PC-3 (cell line): Measurements from ENCODE around the gene ADAMTSL1. TPM values are rescaled to one million over a fixed set of nuclear protein-coding genes. Genes with fewer than 3 reads are reported as not detected.
"Not testable (repeated sequence)": the region's sequence is repeated elsewhere in the genome, so short reads cannot be mapped to it uniquely, and the experiment has no call there.

Experiments used
- ATAC-seq: fragments of 200-7000 bp; cut with Tn5 transposase; 2 replicates; pipeline ENCODE4 v1.9.1; 2020; ENCODE audit warnings: mild to moderate bottlenecking, moderate library complexity
- BruUV-seq: library from RNA; stranded (reverse); fragments of 400-500 nt; replicated peaks from 2 replicates; lab custom pipeline; 2021; lab: Mats Ljungman, UMichigan
- CTCF ChIA-PET: fragments of 300-600 bp; sonication (Branson Sonifier 250); formaldehyde crosslinking; loops from one replicate; lab custom pipeline; 2022; ENCODE audit warnings: antibody characterized with exemption; lab: Charles Lee
- POLR2A ChIA-PET: fragments of 300-600 bp; sonication (Branson Sonifier 250); formaldehyde crosslinking; loops from one replicate; lab custom pipeline; 2022; ENCODE audit warnings: antibody characterized with exemption; ENCODE audit not compliant: unreplicated experiment; lab: Charles Lee
- DNase-seq: peaks from one replicate; pipeline ENCODE4 v3.0.0-alpha.2; 2015
- H2AFZ ChIP-seq: fragments of 300-600 bp; sonication (generic); 2 replicates; pipeline ENCODE4 v1.6.0; 2016; ENCODE audit warnings: antibody characterized with exemption, low read length
- H3F3A ChIP-seq: fragments of 300-600 bp; sonication (generic); one replicate; pipeline ENCODE4 v1.6.0; 2017; ENCODE audit warnings: antibody characterized with exemption, low read length, control low read depth, mild to moderate bottlenecking; ENCODE audit not compliant: unreplicated experiment
- H3K27ac ChIP-seq: fragments of 300-600 bp; sonication (generic); 2 replicates; pipeline ENCODE4 v1.5.1; 2016; ENCODE audit warnings: mild to moderate bottlenecking, low read length
- H3K27me3 ChIP-seq: fragments of 300-600 bp; sonication (generic); 2 replicates; pipeline ENCODE4 v1.6.1; 2016; ENCODE audit warnings: low read length, mixed read lengths
- H3K36me3 ChIP-seq: fragments of 300-600 bp; sonication (generic); 2 replicates; pipeline ENCODE4 v1.6.1; 2016; ENCODE audit warnings: low read depth, mixed run types, low read length, mixed read lengths
- H3K4me1 ChIP-seq: fragments of 300-600 bp; sonication (generic); 2 replicates; pipeline ENCODE4 v1.5.1; 2016; ENCODE audit warnings: low read length; ENCODE audit not compliant: insufficient read depth
- H3K4me2 ChIP-seq: fragments of 300-600 bp; sonication (generic); 2 replicates; pipeline ENCODE4 v1.6.0; 2016; ENCODE audit warnings: low read length
- H3K4me3 ChIP-seq: fragments of 300-600 bp; sonication (generic); 2 replicates; pipeline ENCODE4 v1.5.1; 2016; ENCODE audit warnings: mild to moderate bottlenecking, low read length, mixed read lengths
- H3K79me2 ChIP-seq: fragments of 300-600 bp; sonication (generic); 2 replicates; pipeline ENCODE4 v1.6.1; 2017; ENCODE audit warnings: low read length, mixed read lengths
- H3K9ac ChIP-seq: fragments of 300-600 bp; sonication (generic); 2 replicates; pipeline ENCODE4 v1.6.0; 2016; ENCODE audit warnings: mild to moderate bottlenecking, low read length
- H3K9me2 ChIP-seq: fragments of 300-600 bp; sonication (generic); replicated peaks from 2 replicates; pipeline ENCODE4 v1.6.1; 2016; ENCODE audit warnings: mixed run types, low read length, mixed read lengths
- H3K9me3 ChIP-seq: fragments of 300-600 bp; sonication (generic); 2 replicates; pipeline ENCODE4 v1.6.1; 2016; ENCODE audit warnings: low read length, mixed read lengths
- H4K20me1 ChIP-seq: fragments of 300-600 bp; sonication (generic); 2 replicates; pipeline ENCODE4 v1.6.1; 2016; ENCODE audit warnings: low read length, mixed read lengths
- EZH2 ChIP-seq: fragments of 300-600 bp; sonication (generic); IDR thresholded peaks from one replicate; pipeline ENCODE4 v1.6.1; 2017; ENCODE audit warnings: antibody characterized with exemption, mild to moderate bottlenecking, low read length; ENCODE audit not compliant: unreplicated experiment
- EZH2phosphoT487 ChIP-seq: fragments of 300-600 bp; sonication (generic); IDR thresholded peaks from 2 replicates; pipeline ENCODE4 v1.6.1; 2018; ENCODE audit warnings: mild to moderate bottlenecking, antibody characterized with exemption, low read length, borderline replicate concordance
- intact Hi-C: fragments of 100-400 bp; cut with micrococcal nuclease; formaldehyde crosslinking; loops from 2 replicates; pipeline ENCODE4 v1.9.0; 2023
- total RNA-seq: library from RNA; depleted of rRNA; stranded (reverse); fragments of >200 nt; gene quantifications from 2 replicates; pipeline ENCODE4 v1.2.3, GENCODE V29; 2014
- TF ChIP-seq, protein P1 (sequence below): fragments of 300-600 bp; sonication (generic); conservative IDR thresholded peaks from 2 replicates; pipeline ENCODE4 v1.5.1; 2017; ENCODE audit warnings: antibody characterized with exemption, low read depth, mild to moderate bottlenecking, low read length

The ADAMTSL1 gene
- total RNA-seq, 1 experiment from 2014 or later = 0.26 TPM

- no peak overlapping the region for H3K9ac ChIP-seq
- H3K27ac ChIP-seq = no peak overlapping the region
- DNase-seq (no peak), ATAC-seq (no peak)
- intact Hi-C loops = no loop called here
- H3K4me1 ChIP-seq = no peaks in the 10 kb centered on the region
- H3K9me3 ChIP-seq = no peaks in the 10 kb centered on the region
- CTCF ChIA-PET = no interaction called here
- POLR2A ChIA-PET = no interaction called here
- no peaks in the 10 kb centered on the region for H3K27me3 ChIP-seq
- no TSS peak for BruUV-seq
- no peaks in the 10 kb centered on the region for H3K9me2 ChIP-seq
- no peaks in the 10 kb centered on the region for H3F3A ChIP-seq
- TF ChIP-seq, protein P1, sequence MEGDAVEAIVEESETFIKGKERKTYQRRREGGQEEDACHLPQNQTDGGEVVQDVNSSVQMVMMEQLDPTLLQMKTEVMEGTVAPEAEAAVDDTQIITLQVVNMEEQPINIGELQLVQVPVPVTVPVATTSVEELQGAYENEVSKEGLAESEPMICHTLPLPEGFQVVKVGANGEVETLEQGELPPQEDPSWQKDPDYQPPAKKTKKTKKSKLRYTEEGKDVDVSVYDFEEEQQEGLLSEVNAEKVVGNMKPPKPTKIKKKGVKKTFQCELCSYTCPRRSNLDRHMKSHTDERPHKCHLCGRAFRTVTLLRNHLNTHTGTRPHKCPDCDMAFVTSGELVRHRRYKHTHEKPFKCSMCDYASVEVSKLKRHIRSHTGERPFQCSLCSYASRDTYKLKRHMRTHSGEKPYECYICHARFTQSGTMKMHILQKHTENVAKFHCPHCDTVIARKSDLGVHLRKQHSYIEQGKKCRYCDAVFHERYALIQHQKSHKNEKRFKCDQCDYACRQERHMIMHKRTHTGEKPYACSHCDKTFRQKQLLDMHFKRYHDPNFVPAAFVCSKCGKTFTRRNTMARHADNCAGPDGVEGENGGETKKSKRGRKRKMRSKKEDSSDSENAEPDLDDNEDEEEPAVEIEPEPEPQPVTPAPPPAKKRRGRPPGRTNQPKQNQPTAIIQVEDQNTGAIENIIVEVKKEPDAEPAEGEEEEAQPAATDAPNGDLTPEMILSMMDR = no peak
- TF ChIP-seq EZH2 (no peak), EZH2phosphoT487 (no peak)
- no peak overlapping the region for H3K4me2 ChIP-seq
- no peak overlapping the region for H2AFZ ChIP-seq
- no peaks in the 10 kb centered on the region for H3K79me2 ChIP-seq
- no peak overlapping the region for H3K4me3 ChIP-seq
- H4K20me1 ChIP-seq = no peaks in the 10 kb centered on the region
- no peaks in the 10 kb centered on the region for H3K36me3 ChIP-seq
Observed at GRCh38 chr9:18869725-18870124, 395.8 kb downstream of the ADAMTSL1 start.

GRCh38 chr9:18874069-18874468, 400.1 kb downstream of the ADAMTSL1 start:
- no peaks in the 10 kb centered on the region for H4K20me1 ChIP-seq
- ChIA-PET POLR2A (no interaction called here), CTCF (no interaction called here)
- H3K27me3 ChIP-seq = no peaks in the 10 kb centered on the region
- no peaks in the 10 kb centered on the region for H3K36me3 ChIP-seq
- H3K9me3 ChIP-seq = no peaks in the 10 kb centered on the region
- TF ChIP-seq EZH2phosphoT487 = no peak
- TF ChIP-seq, protein P1 = no peak
- no peak for TF ChIP-seq EZH2
- H3K4me2 ChIP-seq = no peak overlapping the region
- no peak for ATAC-seq
- H3K9ac ChIP-seq = no peak overlapping the region
- intact Hi-C loops = no loop called here
- no TSS peak for BruUV-seq
- no peak overlapping the region for H3K4me3 ChIP-seq
- no peak overlapping the region for H2AFZ ChIP-seq
- no peaks in the 10 kb centered on the region for H3F3A ChIP-seq
- H3K27ac ChIP-seq = no peak overlapping the region
- H3K4me1 ChIP-seq = no peaks in the 10 kb centered on the region
- H3K9me2 ChIP-seq = no peaks in the 10 kb centered on the region
- no peaks in the 10 kb centered on the region for H3K79me2 ChIP-seq
- DNase-seq = no peak

GRCh38 chr9:18874990-18875389, 401.0 kb downstream of the ADAMTSL1 start:
- DNase-seq, H3F3A ChIP-seq, BruUV-seq, H3K79me2 ChIP-seq, H3K4me2 ChIP-seq, H3K4me3 ChIP-seq, H3K9ac ChIP-seq, intact Hi-C loops, H3K9me3 ChIP-seq, H3K4me1 ChIP-seq, POLR2A ChIA-PET, H3K27me3 ChIP-seq, CTCF ChIA-PET, H4K20me1 ChIP-seq, H3K36me3 ChIP-seq, H3K9me2 ChIP-seq, H3K27ac ChIP-seq, ATAC-seq, H2AFZ ChIP-seq: not testable (repeated sequence)
